GM23338 (cell line): ENCODE results near the gene SCN2A. TPM values are rescaled to one million over a fixed set of nuclear protein-coding genes. Genes with fewer than 3 reads are reported as not detected.

Experiments used
- ATAC-seq: fragments of 200-7000 bp; cut with Tn5 transposase; 3 replicates; pipeline ENCODE4 v1.9.1; 2020
- DNase-seq: peaks from one replicate; pipeline ENCODE4 v3.0.0-alpha.2; 2015; ENCODE audit warnings: low spot score
- H2AFZ ChIP-seq: fragments of 200-600 bp; sonication (generic); 2 replicates; pipeline ENCODE4 v1.8.0; 2016; ENCODE audit warnings: antibody characterized with exemption, mild to moderate bottlenecking, moderate library complexity
- H3F3A ChIP-seq: fragments of 200-600 bp; sonication (generic); replicated peaks from 2 replicates; pipeline ENCODE4 v1.8.0; 2017; ENCODE audit warnings: antibody characterized with exemption, mixed run types, low read depth
- H3K27ac ChIP-seq: fragments of 200-600 bp; sonication (generic); 2 replicates; pipeline ENCODE4 v1.6.1; 2016; ENCODE audit warnings: low read depth
- H3K27me3 ChIP-seq: fragments of 200-600 bp; sonication (generic); 2 replicates; pipeline ENCODE4 v1.8.0; 2016; ENCODE audit warnings: mild to moderate bottlenecking, mixed run types, moderate library complexity; ENCODE audit not compliant: insufficient read depth
- H3K36me3 ChIP-seq: fragments of 200-600 bp; sonication (generic); 2 replicates; pipeline ENCODE4 v1.8.0; 2016; ENCODE audit warnings: mild to moderate bottlenecking; ENCODE audit not compliant: insufficient read depth
- H3K4me1 ChIP-seq: fragments of 200-600 bp; sonication (generic); 2 replicates; pipeline ENCODE4 v1.8.0; 2016; ENCODE audit warnings: mild to moderate bottlenecking, moderate library complexity; ENCODE audit not compliant: insufficient read depth
- H3K4me2 ChIP-seq: fragments of 200-600 bp; sonication (generic); 2 replicates; pipeline ENCODE4 v1.7.1; 2017; ENCODE audit warnings: mixed run types
- H3K4me3 ChIP-seq: fragments of 200-600 bp; sonication (generic); 2 replicates; pipeline ENCODE4 v1.6.1; 2016; ENCODE audit warnings: mixed run types
- H3K79me2 ChIP-seq: fragments of 200-600 bp; sonication (generic); replicated peaks from 2 replicates; pipeline ENCODE4 v1.8.0; 2017; ENCODE audit warnings: mild to moderate bottlenecking; ENCODE audit not compliant: insufficient read depth
- H3K9me2 ChIP-seq: fragments of 200-600 bp; sonication (generic); 2 replicates; pipeline ENCODE4 v1.8.0; 2017; ENCODE audit not compliant: insufficient read depth
- H4K20me1 ChIP-seq: fragments of 200-600 bp; sonication (generic); replicated peaks from 2 replicates; pipeline ENCODE4 v1.8.0; 2017; ENCODE audit warnings: mild to moderate bottlenecking; ENCODE audit not compliant: insufficient read depth
- H3K27ac Mint-ChIP-seq: 2 replicates; pipeline ENCODE4 v1.8.0; 2020; ENCODE audit warnings: inconsistent platforms, mild to moderate bottlenecking, moderate library complexity, mixed read lengths
- H3K27me3 Mint-ChIP-seq: 3 replicates; pipeline ENCODE4 v1.8.0; 2022; ENCODE audit warnings: low read depth, mild to moderate bottlenecking, moderate library complexity, mixed read lengths, inconsistent platforms; ENCODE audit not compliant: insufficient read depth, poor library complexity
- H3K36me3 Mint-ChIP-seq: 3 replicates; pipeline ENCODE4 v1.8.0; 2021; ENCODE audit warnings: low read depth, mild to moderate bottlenecking, inconsistent platforms, moderate library complexity, mixed read lengths
- H3K4me1 Mint-ChIP-seq: 3 replicates; pipeline ENCODE4 v1.8.0; 2020; ENCODE audit warnings: mild to moderate bottlenecking, inconsistent platforms, mixed read lengths
- H3K4me3 Mint-ChIP-seq: 3 replicates; pipeline ENCODE4 v1.8.0; 2021; ENCODE audit warnings: moderate library complexity, mild to moderate bottlenecking, inconsistent platforms, mixed read lengths
- H3K9me3 Mint-ChIP-seq: 3 replicates; pipeline ENCODE4 v1.8.0; 2020; ENCODE audit warnings: moderate library complexity, mild to moderate bottlenecking, inconsistent platforms, mixed read lengths
- CREB1 ChIP-seq: fragments of 250-450 bp; sonication (Bioruptor Pico); IDR thresholded peaks from 2 replicates; pipeline ENCODE4 v1.5.0; 2020; ENCODE audit warnings: low read depth, mild to moderate bottlenecking, moderate library complexity
- EZH2 ChIP-seq: fragments of 200-600 bp; sonication (generic); IDR thresholded peaks from one replicate; pipeline ENCODE4 v1.8.0; 2017; ENCODE audit warnings: antibody characterized with exemption, mild to moderate bottlenecking, low read depth; ENCODE audit not compliant: unreplicated experiment
- EZH2phosphoT487 ChIP-seq: fragments of 200-600 bp; sonication (generic); IDR thresholded peaks from one replicate; pipeline ENCODE4 v1.8.1; 2018; ENCODE audit warnings: antibody characterized with exemption; ENCODE audit not compliant: unreplicated experiment
- JUNB ChIP-seq: IDR thresholded peaks from one replicate; pipeline ENCODE4 v1.6.1; 2016; ENCODE audit warnings: antibody characterized with exemption; ENCODE audit not compliant: unreplicated experiment
- NANOG ChIP-seq: IDR thresholded peaks from 2 replicates; pipeline ENCODE4 v1.6.1; 2016; ENCODE audit warnings: antibody characterized with exemption, borderline replicate concordance
- POLR2AphosphoS5 ChIP-seq: IDR thresholded peaks from 2 replicates; pipeline ENCODE4 v1.6.1; 2016; ENCODE audit warnings: antibody characterized with exemption, low read depth
- REST ChIP-seq: IDR thresholded peaks from one replicate; pipeline ENCODE4 v1.6.1; 2018; ENCODE audit warnings: antibody characterized with exemption; ENCODE audit not compliant: unreplicated experiment
- STAT1 ChIP-seq: IDR thresholded peaks from one replicate; pipeline ENCODE4 v1.6.1; 2016; ENCODE audit warnings: antibody characterized with exemption; ENCODE audit not compliant: unreplicated experiment
- ZNF114 ChIP-seq: fragments of 250-450 bp; sonication (Bioruptor Pico); IDR thresholded peaks from 2 replicates; pipeline ENCODE4 v1.5.0; 2020; ENCODE audit warnings: mild to moderate bottlenecking, moderate library complexity
- ZNF331 ChIP-seq: fragments of 250-450 bp; sonication (Bioruptor Pico); IDR thresholded peaks from 2 replicates; pipeline ENCODE4 v1.5.0; 2020; ENCODE audit warnings: low read depth, mild to moderate bottlenecking, moderate library complexity
- ZNF462 ChIP-seq: fragments of 250-450 bp; sonication (Bioruptor Pico); IDR thresholded peaks from 2 replicates; pipeline ENCODE4 v1.5.0; 2020; ENCODE audit warnings: mild to moderate bottlenecking, moderate library complexity
- polyA plus RNA-seq: library from polyadenylated mRNA; unstranded; fragments of >200 nt; fragmentation: Nextera tagmentation; extraction: Ambion mirVana; gene quantifications from 2 replicates; pipeline ENCODE4 v1.2.1, GENCODE V29; 2016
- total RNA-seq: library from RNA; depleted of rRNA; stranded (reverse); fragments of >200 nt; shearing (Covaris generic); gene quantifications from 2 replicates; pipeline ENCODE4 v1.2.3, GENCODE V29; 2014
- TF ChIP-seq, protein P1 (sequence below): IDR thresholded peaks from 2 replicates; pipeline ENCODE4 v1.6.1; 2016; ENCODE audit warnings: antibody characterized with exemption
- TF ChIP-seq, protein P2 (sequence below), 2 experiments: fragments of 200-600 bp in 1 of 2; sonication (generic) in 1 of 2; conservative IDR thresholded peaks; 2 replicates each; pipeline versions ENCODE4 v1.5.1 to v1.6.1; 2016 to 2017; ENCODE audit warnings: antibody characterized with exemption in 2 of 2, low read depth in 2 of 2, mild to moderate bottlenecking in 2 of 2, moderate library complexity in 1 of 2

Gene SCN2A
- total and polyA plus RNA-seq, 2 experiments from 2014 or later, result 0.45 to 0.52 TPM

DNA sequence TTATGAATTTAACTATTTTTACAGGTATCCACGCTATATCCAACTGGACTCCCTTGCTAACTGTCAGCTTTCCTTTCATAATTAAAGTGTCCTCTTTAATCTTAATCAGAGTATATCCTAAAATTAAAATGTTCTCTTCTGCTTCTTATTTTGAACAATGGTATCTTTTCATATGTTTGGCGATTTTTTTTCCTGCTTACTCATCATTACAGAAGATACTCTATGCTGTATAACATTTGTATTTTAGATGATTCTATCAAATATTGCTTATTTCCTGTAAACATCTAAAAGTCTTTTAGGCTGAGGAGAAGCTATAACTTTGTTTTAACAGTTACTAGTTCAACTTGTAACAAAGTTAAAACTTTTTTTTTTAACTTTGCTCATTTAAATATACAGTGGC, 17.4 kb downstream of the SCN2A start:
- H3K9me2 ChIP-seq, result peaks cover 4% of the 10 kb centered on the region; the same call in 1 of the 2 replicates
- no peaks in the 10 kb centered on the region for H3F3A ChIP-seq
- H3K36me3 ChIP-seq, result no peaks in the 10 kb centered on the region
- Mint-ChIP-seq H3K9me3 (no peaks in the 10 kb centered on the region), H3K27ac (no peak overlapping the region), H3K4me3 (no peak overlapping the region), H3K4me1 (no peaks in the 10 kb centered on the region), H3K27me3 (no peaks in the 10 kb centered on the region), H3K36me3 (no peaks in the 10 kb centered on the region)
- no peak overlapping the region for H3K4me3 ChIP-seq
- ATAC-seq, result no peak
- H3K27ac ChIP-seq, result no peak overlapping the region
- no peaks in the 10 kb centered on the region for H4K20me1 ChIP-seq
- no peaks in the 10 kb centered on the region; the same call in 1 of the 2 replicates for H3K4me1 ChIP-seq
- H3K79me2 ChIP-seq, result no peaks in the 10 kb centered on the region
- no peak for DNase-seq
- TF ChIP-seq, protein P1, sequence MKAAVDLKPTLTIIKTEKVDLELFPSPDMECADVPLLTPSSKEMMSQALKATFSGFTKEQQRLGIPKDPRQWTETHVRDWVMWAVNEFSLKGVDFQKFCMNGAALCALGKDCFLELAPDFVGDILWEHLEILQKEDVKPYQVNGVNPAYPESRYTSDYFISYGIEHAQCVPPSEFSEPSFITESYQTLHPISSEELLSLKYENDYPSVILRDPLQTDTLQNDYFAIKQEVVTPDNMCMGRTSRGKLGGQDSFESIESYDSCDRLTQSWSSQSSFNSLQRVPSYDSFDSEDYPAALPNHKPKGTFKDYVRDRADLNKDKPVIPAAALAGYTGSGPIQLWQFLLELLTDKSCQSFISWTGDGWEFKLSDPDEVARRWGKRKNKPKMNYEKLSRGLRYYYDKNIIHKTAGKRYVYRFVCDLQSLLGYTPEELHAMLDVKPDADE, result no peak
- TF ChIP-seq CREB1 (CRISPR knock-in tag) (no peak), STAT1 (no peak), ZNF114 (CRISPR knock-in tag) (no peak), ZNF331 (CRISPR knock-in tag) (no peak), ZNF462 (no peak), EZH2phosphoT487 (no peak), NANOG (no peak), EZH2 (no peak), POLR2AphosphoS5 (no peak), JUNB (no peak), REST (no peak)
- TF ChIP-seq, protein P2, sequence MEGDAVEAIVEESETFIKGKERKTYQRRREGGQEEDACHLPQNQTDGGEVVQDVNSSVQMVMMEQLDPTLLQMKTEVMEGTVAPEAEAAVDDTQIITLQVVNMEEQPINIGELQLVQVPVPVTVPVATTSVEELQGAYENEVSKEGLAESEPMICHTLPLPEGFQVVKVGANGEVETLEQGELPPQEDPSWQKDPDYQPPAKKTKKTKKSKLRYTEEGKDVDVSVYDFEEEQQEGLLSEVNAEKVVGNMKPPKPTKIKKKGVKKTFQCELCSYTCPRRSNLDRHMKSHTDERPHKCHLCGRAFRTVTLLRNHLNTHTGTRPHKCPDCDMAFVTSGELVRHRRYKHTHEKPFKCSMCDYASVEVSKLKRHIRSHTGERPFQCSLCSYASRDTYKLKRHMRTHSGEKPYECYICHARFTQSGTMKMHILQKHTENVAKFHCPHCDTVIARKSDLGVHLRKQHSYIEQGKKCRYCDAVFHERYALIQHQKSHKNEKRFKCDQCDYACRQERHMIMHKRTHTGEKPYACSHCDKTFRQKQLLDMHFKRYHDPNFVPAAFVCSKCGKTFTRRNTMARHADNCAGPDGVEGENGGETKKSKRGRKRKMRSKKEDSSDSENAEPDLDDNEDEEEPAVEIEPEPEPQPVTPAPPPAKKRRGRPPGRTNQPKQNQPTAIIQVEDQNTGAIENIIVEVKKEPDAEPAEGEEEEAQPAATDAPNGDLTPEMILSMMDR (conservative IDR thresholded peaks at IDR 0.05; ENCODE audit: low read depth in 2 of 2), result no peak
- H2AFZ ChIP-seq, result no peak overlapping the region
- H3K4me2 ChIP-seq, result no peak overlapping the region
- H3K27me3 ChIP-seq, result no peaks in the 10 kb centered on the region
